ENCODE data around the gene CDKN3.

The CDKN3 gene

GRCh38 chr14:54423991-54424390, 27.2 kb downstream of the CDKN3 start:
- H3K9me2 ChIP-seq (replicated peaks; ENCODE audit: control insufficient read depth, low read length): no peaks in the 10 kb centered on the region
- no peak overlapping the region for H3K4me3 ChIP-seq (ENCODE audit: low read length)
- no peak overlapping the region for H3K27ac ChIP-seq (ENCODE audit: low read depth, low read length)
- H3K4me2 ChIP-seq (ENCODE audit: low read length): no peak overlapping the region
- H4K20me1 ChIP-seq (ENCODE audit: control insufficient read depth, insufficient read depth, low read depth, low read length): no peaks in the 10 kb centered on the region
- H3K79me2 ChIP-seq (ENCODE audit: control insufficient read depth, low read length): no peaks in the 10 kb centered on the region
- H3F3A ChIP-seq (ENCODE audit: control insufficient read depth, insufficient read depth): peaks cover 47% of the 10 kb centered on the region
- peaks cover 80% of the 10 kb centered on the region for H3K36me3 ChIP-seq (ENCODE audit: control insufficient read depth, low read length)
- H3K9me3 ChIP-seq (ENCODE audit: control insufficient read depth, insufficient read depth, low read length): no peaks in the 10 kb centered on the region
- TF ChIP-seq CTCF (IDR thresholded peaks at IDR 0.05; ENCODE audit: low read depth, low read length, poor library complexity, severe bottlenecking) (no peak), EZH2phosphoT487 (IDR thresholded peaks at IDR 0.05; ENCODE audit: borderline replicate concordance, low read length) (no peak)
- no peaks in the 10 kb centered on the region for H3K4me1 ChIP-seq (ENCODE audit: control insufficient read depth, low read length)
- no peaks in the 10 kb centered on the region for H3K27me3 ChIP-seq (ENCODE audit: control insufficient read depth, low read length)

- no peaks in the 10 kb centered on the region for H4K20me1 ChIP-seq (ENCODE audit: control insufficient read depth, insufficient read depth, low read depth, low read length)
- no peaks in the 10 kb centered on the region for H3K27me3 ChIP-seq (ENCODE audit: control insufficient read depth, low read length)
- no peaks in the 10 kb centered on the region for H3K79me2 ChIP-seq (ENCODE audit: control insufficient read depth, low read length)
- H3K4me2 ChIP-seq (ENCODE audit: low read length): no peak overlapping the region
- no peaks in the 10 kb centered on the region for H3K4me1 ChIP-seq (ENCODE audit: control insufficient read depth, low read length)
- no peaks in the 10 kb centered on the region for H3K9me3 ChIP-seq (ENCODE audit: control insufficient read depth, insufficient read depth, low read length)
- H3F3A ChIP-seq (ENCODE audit: control insufficient read depth, insufficient read depth): peaks cover 43% of the 10 kb centered on the region
- H3K36me3 ChIP-seq (ENCODE audit: control insufficient read depth, low read length): peaks cover 81% of the 10 kb centered on the region
- no peaks in the 10 kb centered on the region for H3K9me2 ChIP-seq (replicated peaks; ENCODE audit: control insufficient read depth, low read length)
- no peak overlapping the region for H3K27ac ChIP-seq (ENCODE audit: low read depth, low read length)
- no peak for TF ChIP-seq CTCF (IDR thresholded peaks at IDR 0.05; ENCODE audit: low read depth, low read length, poor library complexity, severe bottlenecking)
- no peak for TF ChIP-seq EZH2phosphoT487 (IDR thresholded peaks at IDR 0.05; ENCODE audit: borderline replicate concordance, low read length)
- H3K4me3 ChIP-seq (ENCODE audit: low read length): no peak overlapping the region
Observed at GRCh38 chr14:54424479-54424901, 27.7 kb downstream of the CDKN3 start.

GRCh38 chr14:54425068-54425467, 28.3 kb downstream of the CDKN3 start:
- H3K4me3 ChIP-seq (ENCODE audit: low read length): no peak overlapping the region
- TF ChIP-seq EZH2phosphoT487 (IDR thresholded peaks at IDR 0.05; ENCODE audit: borderline replicate concordance, low read length) (no peak), CTCF (IDR thresholded peaks at IDR 0.05; ENCODE audit: low read depth, low read length, poor library complexity, severe bottlenecking) (no peak)
- H3K9me3 ChIP-seq (ENCODE audit: control insufficient read depth, insufficient read depth, low read length): no peaks in the 10 kb centered on the region
- peaks cover 81% of the 10 kb centered on the region for H3K36me3 ChIP-seq (ENCODE audit: control insufficient read depth, low read length)
- H3F3A ChIP-seq (ENCODE audit: control insufficient read depth, insufficient read depth): peaks cover 37% of the 10 kb centered on the region
- H3K4me1 ChIP-seq (ENCODE audit: control insufficient read depth, low read length): no peaks in the 10 kb centered on the region
- H3K27me3 ChIP-seq (ENCODE audit: control insufficient read depth, low read length): no peaks in the 10 kb centered on the region
- H3K27ac ChIP-seq (ENCODE audit: low read depth, low read length): no peak overlapping the region
- peaks cover under 1% of the 10 kb centered on the region; the same call in 1 of the 2 replicates for H3K79me2 ChIP-seq (ENCODE audit: control insufficient read depth, low read length)
- H3K9me2 ChIP-seq (replicated peaks; ENCODE audit: control insufficient read depth, low read length): no peaks in the 10 kb centered on the region
- H3K4me2 ChIP-seq (ENCODE audit: low read length): no peak overlapping the region
- H4K20me1 ChIP-seq (ENCODE audit: control insufficient read depth, insufficient read depth, low read depth, low read length): no peaks in the 10 kb centered on the region

Data from DOHH2 (cell line).